ENCODE measurements around the gene PRR7.

Gene PRR7

GRCh38 chr5:177468685-177469628 is 22.3 kb downstream of the PRR7 start:
- no peak for DNase-seq (ENCODE audit: low read depth in 2 of 2, low spot score in 1 of 2)

- no peak for DNase-seq (ENCODE audit: low read depth in 2 of 2, low spot score in 1 of 2)
Measured at GRCh38 chr5:177469750-177470525, 23.3 kb downstream of the PRR7 start.

GRCh38 chr5:177470759-177471536 is 24.3 kb downstream of the PRR7 start:
- DNase-seq (ENCODE audit: low read depth in 2 of 2, low spot score in 1 of 2), result no peak

DNA sequence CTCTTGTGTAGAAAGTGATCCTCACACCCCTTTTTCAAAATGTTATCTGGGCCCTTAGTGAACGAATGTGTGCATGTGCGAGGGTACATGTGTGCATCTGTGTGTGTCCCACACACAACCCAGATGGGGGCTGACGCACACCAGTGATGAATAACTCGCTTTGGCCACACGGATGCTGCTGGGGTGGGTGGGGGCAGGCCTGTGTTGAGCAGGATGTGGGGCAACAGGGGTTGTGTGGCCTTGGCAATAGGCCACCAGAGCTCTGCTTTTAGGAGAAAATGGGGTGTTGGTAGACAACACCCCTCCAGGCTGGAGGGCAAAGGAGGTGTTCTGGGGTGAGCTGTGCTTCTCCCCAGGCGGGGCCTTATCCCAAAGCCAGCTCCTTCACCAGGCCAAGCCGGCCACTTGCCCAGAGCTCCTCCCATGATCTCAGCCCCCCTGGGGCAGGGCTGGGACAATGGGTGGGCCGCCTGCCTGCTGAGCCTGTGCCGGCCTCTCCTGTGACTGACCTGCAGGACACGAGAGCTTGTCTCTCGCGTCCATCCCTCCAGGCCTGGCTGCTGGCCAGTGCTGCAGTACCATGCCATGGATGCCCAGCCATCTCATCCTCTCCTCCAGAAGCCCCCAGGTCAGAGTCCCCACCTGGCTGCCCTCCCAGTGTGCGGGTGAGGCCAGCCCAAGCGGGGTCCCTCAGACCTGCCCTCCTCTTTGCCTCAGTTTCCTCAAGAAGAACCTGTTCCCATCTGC is 25.2 kb downstream of the PRR7 start:
- peak in 1 of 2 donors; percentile 67 for DNase-seq (ENCODE audit: low read depth in 2 of 2, low spot score in 1 of 2)

- peak in 1 of 2 donors; percentile 67 for DNase-seq (ENCODE audit: low read depth in 2 of 2, low spot score in 1 of 2)
Measured at GRCh38 chr5:177472460-177473442, 26.1 kb downstream of the PRR7 start.

- DNase-seq (ENCODE audit: low read depth in 2 of 2, low spot score in 1 of 2), result no peak
Measured at GRCh38 chr5:177473443-177474001, 26.9 kb downstream of the PRR7 start, which contains the start of gene DBN1. TSS of gene DBN1 (minus strand) at chr5:177473634. CDS start at chr5:177473521, 113 bp downstream.

GRCh38 chr5:177474002-177474476 is 27.4 kb downstream of the PRR7 start:
- no peak for DNase-seq (ENCODE audit: low read depth in 2 of 2, low spot score in 1 of 2)

DNA sequence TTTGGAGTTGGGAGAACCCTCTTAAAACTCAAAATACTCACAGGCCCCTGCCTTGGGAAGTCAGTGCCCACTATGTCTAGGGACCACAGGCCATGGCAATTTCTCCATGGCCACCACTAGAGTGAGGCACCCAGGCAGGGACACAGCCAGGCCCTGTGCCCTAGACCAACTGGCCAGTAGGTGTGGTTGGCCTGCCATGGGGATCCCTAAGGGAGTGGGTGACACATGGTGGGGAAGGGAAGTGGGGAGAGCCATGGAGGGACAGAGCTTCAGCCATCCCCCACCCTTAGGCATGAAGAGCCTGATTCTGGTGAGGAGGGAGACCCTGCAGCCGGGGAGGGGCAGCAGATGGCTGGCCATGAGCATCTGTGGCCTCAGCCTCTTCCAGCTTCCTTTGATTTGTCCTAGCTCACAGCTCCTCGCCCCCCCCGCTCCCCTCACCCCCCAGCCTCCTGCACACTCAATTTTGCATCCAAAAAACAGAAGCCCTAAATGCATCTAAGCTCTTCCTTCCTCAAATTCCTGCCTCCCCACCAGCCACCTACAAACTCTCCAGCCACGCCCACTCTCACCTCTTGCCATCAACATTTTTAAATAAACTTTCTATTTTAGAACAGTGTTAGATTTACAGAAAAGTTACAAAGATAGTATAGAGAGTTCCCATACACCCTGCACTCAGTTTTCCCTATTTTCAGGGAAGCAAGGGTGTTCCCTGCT is 28.4 kb downstream of the PRR7 start:
- DNase-seq (ENCODE audit: low read depth in 2 of 2, low spot score in 1 of 2), result no peak

- no peak for DNase-seq (ENCODE audit: low read depth in 2 of 2, low spot score in 1 of 2)
Measured at GRCh38 chr5:177475563-177476427, 29.2 kb downstream of the PRR7 start.

GRCh38 chr5:177476531-177477233 is 30.1 kb downstream of the PRR7 start:
- DNase-seq (ENCODE audit: low read depth in 2 of 2, low spot score in 1 of 2), result no peak

DNA sequence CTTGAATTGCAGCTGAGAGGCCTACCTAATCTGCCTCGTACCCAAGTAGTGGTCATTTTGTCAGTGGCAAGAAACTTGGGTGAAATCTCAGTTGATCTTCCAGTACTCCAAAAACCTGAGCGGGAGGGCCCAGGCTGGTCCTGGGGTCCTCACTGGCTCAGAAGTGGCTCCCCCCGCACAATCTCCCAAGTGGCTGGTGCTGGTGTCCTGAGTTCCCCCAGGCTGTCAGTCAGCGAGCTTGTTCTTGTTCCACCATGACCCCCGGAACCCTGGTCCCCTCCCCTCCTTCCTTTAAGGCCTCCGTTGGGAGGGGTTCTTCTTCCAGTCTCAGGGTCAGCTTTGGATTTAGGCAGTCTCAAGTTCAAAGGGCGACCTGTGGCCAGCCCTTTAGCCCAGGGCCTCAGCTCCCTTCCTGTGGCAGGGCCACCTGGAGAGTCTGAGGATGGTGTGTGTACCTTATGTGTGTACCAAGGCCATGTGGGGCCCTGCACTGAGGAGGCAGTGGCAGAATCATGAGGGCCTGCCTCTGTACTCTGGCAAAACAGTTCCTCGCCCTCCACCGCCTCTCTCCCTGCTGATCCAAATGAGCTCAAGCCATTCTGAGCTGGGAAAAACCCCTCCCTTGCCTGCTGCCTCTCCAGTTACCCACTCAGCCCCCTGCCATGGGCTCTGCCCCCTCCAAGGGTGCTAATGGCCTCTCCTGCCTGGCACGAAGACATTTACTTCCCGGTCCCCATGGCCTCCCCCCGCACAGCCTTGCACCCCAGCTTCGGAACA is 31.3 kb downstream of the PRR7 start:
- no peak for DNase-seq (ENCODE audit: low read depth in 2 of 2, low spot score in 1 of 2)

- no peak for DNase-seq (ENCODE audit: low read depth in 2 of 2, low spot score in 1 of 2)
Measured at GRCh38 chr5:177478711-177479646, 32.4 kb downstream of the PRR7 start.

GRCh38 chr5:177479774-177480173 is 33.2 kb downstream of the PRR7 start:
- no peak for DNase-seq (ENCODE audit: low read depth in 2 of 2, low spot score in 1 of 2)

GRCh38 chr5:177482359-177482795 is 35.8 kb downstream of the PRR7 start:
- no peak for DNase-seq (ENCODE audit: low read depth in 2 of 2, low spot score in 1 of 2)

- DNase-seq (ENCODE audit: low read depth in 2 of 2, low spot score in 1 of 2), result no peak
Measured at GRCh38 chr5:177483042-177483441, 36.4 kb downstream of the PRR7 start.
